PC-9 (cell line): ENCODE data around the gene FGFR2.

Experiments
- EZH2 ChIP-seq: fragments of 200-600 bp; sonication (generic); IDR thresholded peaks from 2 replicates; pipeline ENCODE4 v1.8.0; 2017; ENCODE audit warnings: antibody characterized with exemption, low read depth
- TF ChIP-seq, protein P1 (sequence below): fragments of 200-600 bp; sonication (generic); conservative IDR thresholded peaks from 2 replicates; pipeline ENCODE4 v1.6.1; 2017; ENCODE audit warnings: mixed run types, antibody characterized with exemption, mild to moderate bottlenecking, moderate library complexity

DNA sequence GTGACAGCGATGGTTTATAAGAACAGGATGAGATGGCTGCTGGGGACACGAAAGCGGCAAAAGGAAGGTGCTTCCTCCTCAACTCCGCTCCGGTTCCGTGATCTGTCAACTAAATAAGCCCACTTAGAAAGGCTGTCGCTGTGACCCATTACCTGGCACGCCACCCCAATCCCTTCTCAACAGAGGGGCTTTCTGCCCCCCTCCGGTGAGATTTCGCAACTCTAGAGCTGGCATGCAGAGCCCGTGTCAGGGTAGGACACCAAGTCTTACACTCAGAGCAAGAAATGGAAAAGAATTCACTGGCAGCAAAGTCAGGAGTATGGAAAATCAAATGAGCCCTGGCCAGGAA is 66.4 kb downstream of the FGFR2 start:
- TF ChIP-seq, protein P1, sequence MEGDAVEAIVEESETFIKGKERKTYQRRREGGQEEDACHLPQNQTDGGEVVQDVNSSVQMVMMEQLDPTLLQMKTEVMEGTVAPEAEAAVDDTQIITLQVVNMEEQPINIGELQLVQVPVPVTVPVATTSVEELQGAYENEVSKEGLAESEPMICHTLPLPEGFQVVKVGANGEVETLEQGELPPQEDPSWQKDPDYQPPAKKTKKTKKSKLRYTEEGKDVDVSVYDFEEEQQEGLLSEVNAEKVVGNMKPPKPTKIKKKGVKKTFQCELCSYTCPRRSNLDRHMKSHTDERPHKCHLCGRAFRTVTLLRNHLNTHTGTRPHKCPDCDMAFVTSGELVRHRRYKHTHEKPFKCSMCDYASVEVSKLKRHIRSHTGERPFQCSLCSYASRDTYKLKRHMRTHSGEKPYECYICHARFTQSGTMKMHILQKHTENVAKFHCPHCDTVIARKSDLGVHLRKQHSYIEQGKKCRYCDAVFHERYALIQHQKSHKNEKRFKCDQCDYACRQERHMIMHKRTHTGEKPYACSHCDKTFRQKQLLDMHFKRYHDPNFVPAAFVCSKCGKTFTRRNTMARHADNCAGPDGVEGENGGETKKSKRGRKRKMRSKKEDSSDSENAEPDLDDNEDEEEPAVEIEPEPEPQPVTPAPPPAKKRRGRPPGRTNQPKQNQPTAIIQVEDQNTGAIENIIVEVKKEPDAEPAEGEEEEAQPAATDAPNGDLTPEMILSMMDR, result no peak
- no peak for TF ChIP-seq EZH2
